ENCODE results near the gene NEDD4. TPM values are rescaled to one million over a fixed set of nuclear protein-coding genes. Genes with fewer than 3 reads are reported as not detected.
"Not testable (repeated sequence)": the region's sequence is repeated elsewhere in the genome, so short reads cannot be mapped to it uniquely, and the experiment has no call there.

The NEDD4 gene
- total and polyA plus RNA-seq, 9 donors = 8.3 to 19.0 (median 10.5) TPM

DNA sequence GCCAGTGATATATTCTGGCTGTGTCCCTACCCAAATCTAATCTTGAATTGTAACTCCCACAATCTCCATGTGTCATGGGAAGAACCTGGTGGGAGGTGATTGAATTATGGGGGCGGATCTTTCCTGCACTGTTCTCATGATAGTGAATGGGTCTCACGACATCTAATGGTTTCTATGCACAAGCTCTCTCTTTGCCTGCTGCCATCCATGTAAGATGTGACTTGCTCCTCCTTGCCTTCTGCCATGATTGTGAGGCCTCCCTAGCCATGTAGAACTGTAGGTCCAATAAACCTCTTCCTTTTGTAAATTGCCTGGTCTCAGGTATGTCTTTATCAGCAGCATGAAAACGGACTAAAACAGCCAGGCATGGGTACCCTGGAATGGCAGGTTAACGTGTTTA lies 150.5 kb downstream of the NEDD4 start:
- H3K27me3 ChIP-seq (ENCODE audit: control insufficient read depth, insufficient read depth, low read length); H3K9me3 ChIP-seq (replicated peaks; ENCODE audit: control insufficient read depth, low read depth, low read length); H3K4me1 ChIP-seq (ENCODE audit: control insufficient read depth, insufficient read depth, low read length); H3K27ac ChIP-seq (ENCODE audit: low read length); H3K4me3 ChIP-seq (ENCODE audit: low read length); DNase-seq: not testable (repeated sequence)
- peaks cover 10% of the 10 kb centered on the region for H3K36me3 ChIP-seq (ENCODE audit: control insufficient read depth, insufficient read depth, low read length)
- WGBS (ENCODE audit: insufficient coverage) = 96% methylated on average over 3 of the region's 4 CpGs

DNA sequence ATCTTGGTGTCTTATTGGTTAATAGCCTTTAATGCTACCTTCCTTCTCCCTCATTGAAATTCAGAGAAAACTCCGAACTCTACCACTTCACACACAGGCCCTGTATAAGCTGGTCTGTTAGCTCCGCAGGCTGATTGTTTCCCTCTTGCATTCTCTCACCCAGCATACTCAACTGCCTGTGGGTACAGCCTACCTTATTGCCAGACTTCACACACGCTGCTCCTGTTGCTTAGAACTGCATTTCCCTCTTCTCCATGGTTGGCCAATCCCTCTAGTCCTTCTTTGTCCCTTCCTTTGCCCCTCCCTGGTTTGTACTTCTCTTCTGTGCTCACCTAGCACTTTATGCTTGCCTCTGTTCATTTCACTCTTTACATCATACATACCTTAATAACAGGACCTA lies 157.5 kb downstream of the NEDD4 start:
- no peak for DNase-seq
- H3K4me1 ChIP-seq (ENCODE audit: control insufficient read depth, insufficient read depth, low read length) = no peaks in the 10 kb centered on the region
- no peak overlapping the region for H3K27ac ChIP-seq (ENCODE audit: low read length)
- H3K4me3 ChIP-seq (ENCODE audit: low read length) = no peak overlapping the region
- 93% methylated on average over 3 of the region's 3 CpGs for WGBS (ENCODE audit: insufficient coverage)
- H3K36me3 ChIP-seq (ENCODE audit: control insufficient read depth, insufficient read depth, low read length) = peaks cover 10% of the 10 kb centered on the region
- H3K27me3 ChIP-seq (ENCODE audit: control insufficient read depth, insufficient read depth, low read length) = no peaks in the 10 kb centered on the region
- H3K9me3 ChIP-seq (replicated peaks; ENCODE audit: control insufficient read depth, low read depth, low read length) = no peaks in the 10 kb centered on the region

DNA sequence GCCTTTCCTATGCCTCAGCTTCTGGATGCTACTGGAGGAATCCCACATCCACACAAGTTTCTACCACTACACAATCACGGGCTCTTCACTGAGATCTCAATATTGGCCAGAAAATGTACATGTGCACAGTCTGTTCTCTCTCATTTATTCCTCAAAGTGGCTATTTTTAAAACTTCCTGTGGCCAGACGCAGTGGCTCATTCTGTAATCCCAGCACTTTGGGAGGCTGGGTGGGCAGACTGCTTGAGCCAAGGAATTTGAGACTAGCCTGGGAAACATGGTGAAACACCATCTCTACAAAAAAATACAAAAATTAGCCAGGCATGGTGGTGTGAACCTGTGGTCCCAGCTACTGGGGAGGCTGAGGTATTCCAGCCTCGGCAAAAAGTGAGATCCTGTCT lies 159.1 kb downstream of the NEDD4 start:
- 83% methylated on average over 1 of the region's 3 CpGs for WGBS (ENCODE audit: insufficient coverage)
- DNase-seq = no peak
- Histone ChIP-seq H3K4me3 (ENCODE audit: low read length) (no peak overlapping the region), H3K36me3 (ENCODE audit: control insufficient read depth, insufficient read depth, low read length) (peaks cover 13% of the 10 kb centered on the region), H3K27me3 (ENCODE audit: control insufficient read depth, insufficient read depth, low read length) (no peaks in the 10 kb centered on the region), H3K9me3 (replicated peaks; ENCODE audit: control insufficient read depth, low read depth, low read length) (no peaks in the 10 kb centered on the region), H3K27ac (ENCODE audit: low read length) (no peak overlapping the region), H3K4me1 (ENCODE audit: control insufficient read depth, insufficient read depth, low read length) (no peaks in the 10 kb centered on the region)

DNA sequence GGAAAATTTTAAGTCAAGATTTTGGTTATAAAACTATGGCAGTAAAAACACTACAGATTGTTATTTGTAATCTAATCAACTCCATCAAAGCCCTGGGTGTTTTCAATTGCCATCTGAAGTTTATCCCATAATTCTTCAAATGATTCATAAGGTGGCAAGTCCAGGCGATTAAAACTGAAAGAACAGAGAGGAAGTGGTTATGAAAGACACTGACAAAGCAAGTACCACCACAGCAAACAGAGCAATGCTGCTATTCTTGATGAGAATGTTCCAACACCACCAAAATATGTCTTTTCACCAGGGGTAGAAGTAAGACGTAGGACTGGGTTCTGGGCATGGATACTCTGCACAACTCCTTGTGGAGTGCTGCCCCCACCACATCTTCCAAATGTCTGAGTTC lies 163.6 kb downstream of the NEDD4 start:
- Histone ChIP-seq H3K36me3 (ENCODE audit: control insufficient read depth, insufficient read depth, low read length) (peaks cover 10% of the 10 kb centered on the region), H3K4me3 (ENCODE audit: low read length) (no peak overlapping the region), H3K4me1 (ENCODE audit: control insufficient read depth, insufficient read depth, low read length) (no peaks in the 10 kb centered on the region), H3K27me3 (ENCODE audit: control insufficient read depth, insufficient read depth, low read length) (no peaks in the 10 kb centered on the region), H3K9me3 (replicated peaks; ENCODE audit: control insufficient read depth, low read depth, low read length) (no peaks in the 10 kb centered on the region), H3K27ac (ENCODE audit: low read length) (no peak overlapping the region)
- no CpG with 5 or more reads among the region's 2 CpGs for WGBS (ENCODE audit: insufficient coverage)
- DNase-seq = no peak

DNA sequence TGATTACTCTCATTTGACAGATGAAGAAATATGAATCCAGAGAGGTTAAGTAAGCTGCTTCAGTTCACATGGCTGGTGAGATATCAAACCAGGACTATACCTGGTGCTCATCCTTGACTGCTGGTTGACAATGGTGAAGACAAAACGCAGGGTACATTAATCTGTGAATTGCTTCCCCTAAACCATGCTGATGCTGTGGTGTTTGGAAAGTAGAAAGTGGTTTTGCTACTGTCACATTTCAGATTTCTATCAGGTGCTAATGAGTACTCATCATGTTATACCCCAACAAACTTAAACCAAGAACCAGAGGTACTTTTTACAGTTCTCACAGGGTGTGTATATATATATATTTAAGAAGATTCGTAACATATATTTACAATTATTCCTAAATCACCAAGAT lies 165.5 kb downstream of the NEDD4 start:
- no peak overlapping the region for H3K27ac ChIP-seq (ENCODE audit: low read length)
- H3K4me3 ChIP-seq (ENCODE audit: low read length) = no peak overlapping the region
- DNase-seq = no peak
- no CpG with 5 or more reads among the region's 2 CpGs for WGBS (ENCODE audit: insufficient coverage)
- H3K27me3 ChIP-seq (ENCODE audit: control insufficient read depth, insufficient read depth, low read length) = no peaks in the 10 kb centered on the region
- H3K36me3 ChIP-seq (ENCODE audit: control insufficient read depth, insufficient read depth, low read length) = peaks cover 7% of the 10 kb centered on the region
- no peaks in the 10 kb centered on the region for H3K4me1 ChIP-seq (ENCODE audit: control insufficient read depth, insufficient read depth, low read length)
- H3K9me3 ChIP-seq (replicated peaks; ENCODE audit: control insufficient read depth, low read depth, low read length) = no peaks in the 10 kb centered on the region

DNA sequence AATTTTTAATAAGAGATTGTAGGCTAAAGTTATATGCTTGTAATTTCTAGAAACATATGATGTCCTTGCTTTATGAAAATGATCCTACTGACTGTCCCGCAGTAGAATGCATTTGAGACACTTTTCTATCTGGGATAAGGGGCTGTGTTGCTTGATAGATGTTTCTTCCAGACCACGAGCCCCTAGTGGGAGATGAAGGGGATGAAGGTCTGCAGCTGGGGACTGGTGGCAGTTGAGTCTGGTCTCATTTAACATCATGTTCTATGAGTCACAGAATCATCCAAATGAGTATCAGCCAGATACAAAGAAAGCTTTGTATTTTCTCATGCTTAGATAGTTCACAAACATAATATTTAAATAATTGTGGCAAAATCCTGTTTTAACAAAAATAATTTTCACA lies 166.2 kb downstream of the NEDD4 start:
- Histone ChIP-seq H3K9me3 (replicated peaks; ENCODE audit: control insufficient read depth, low read depth, low read length) (no peaks in the 10 kb centered on the region), H3K27me3 (ENCODE audit: control insufficient read depth, insufficient read depth, low read length) (no peaks in the 10 kb centered on the region), H3K4me3 (ENCODE audit: low read length) (no peak overlapping the region), H3K4me1 (ENCODE audit: control insufficient read depth, insufficient read depth, low read length) (no peaks in the 10 kb centered on the region), H3K27ac (ENCODE audit: low read length) (no peak overlapping the region), H3K36me3 (ENCODE audit: control insufficient read depth, insufficient read depth, low read length) (peaks cover 5% of the 10 kb centered on the region)
- no peak for DNase-seq
- 60% methylated on average over 1 of the region's 2 CpGs for WGBS (ENCODE audit: insufficient coverage)

DNA sequence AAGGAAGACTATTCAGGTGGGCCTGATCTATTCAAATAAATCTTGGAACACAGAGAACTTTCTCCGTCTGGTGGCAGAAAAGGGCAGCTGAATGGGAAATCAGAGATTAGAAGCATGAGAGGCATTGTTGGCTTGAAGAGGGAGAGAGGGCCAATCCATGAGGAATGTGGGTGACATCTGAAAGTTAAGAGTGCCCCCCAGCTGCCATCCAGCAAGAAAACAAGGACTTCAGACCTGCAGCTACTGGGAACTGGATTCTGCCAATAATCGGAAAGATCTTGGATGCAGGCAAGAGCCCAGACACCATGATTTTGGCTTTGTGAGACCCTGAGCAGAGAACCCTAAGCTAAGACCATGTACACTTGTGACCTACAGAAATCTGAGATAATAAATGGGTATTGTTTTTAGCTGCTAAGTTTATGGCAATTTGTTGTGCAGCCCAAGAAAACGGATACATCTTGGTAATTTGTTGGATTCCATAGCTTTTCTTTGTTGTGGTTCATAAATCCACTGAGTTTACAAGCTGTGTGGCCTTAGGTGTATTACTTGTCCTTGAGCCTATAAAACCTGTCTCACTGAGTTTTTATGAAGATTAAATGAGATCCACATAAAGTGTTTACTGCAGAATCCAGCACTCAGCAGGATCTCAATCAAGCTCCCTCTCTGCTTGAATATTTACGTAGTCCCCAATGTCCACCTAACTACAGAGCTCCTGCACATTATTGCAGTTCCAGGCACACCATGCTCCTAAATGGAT lies 168.4 kb downstream of the NEDD4 start:
- Histone ChIP-seq H3K4me3 (ENCODE audit: low read length) (no peak overlapping the region), H3K9me3 (replicated peaks; ENCODE audit: control insufficient read depth, low read depth, low read length) (no peaks in the 10 kb centered on the region), H3K27me3 (ENCODE audit: control insufficient read depth, insufficient read depth, low read length) (no peaks in the 10 kb centered on the region), H3K4me1 (ENCODE audit: control insufficient read depth, insufficient read depth, low read length) (no peaks in the 10 kb centered on the region), H3K36me3 (ENCODE audit: control insufficient read depth, insufficient read depth, low read length) (peaks cover 2% of the 10 kb centered on the region), H3K27ac (ENCODE audit: low read length) (no peak overlapping the region)
- peak; percentile 12 for DNase-seq
- 72% methylated on average over 4 of the region's 4 CpGs for WGBS (ENCODE audit: insufficient coverage)

DNA sequence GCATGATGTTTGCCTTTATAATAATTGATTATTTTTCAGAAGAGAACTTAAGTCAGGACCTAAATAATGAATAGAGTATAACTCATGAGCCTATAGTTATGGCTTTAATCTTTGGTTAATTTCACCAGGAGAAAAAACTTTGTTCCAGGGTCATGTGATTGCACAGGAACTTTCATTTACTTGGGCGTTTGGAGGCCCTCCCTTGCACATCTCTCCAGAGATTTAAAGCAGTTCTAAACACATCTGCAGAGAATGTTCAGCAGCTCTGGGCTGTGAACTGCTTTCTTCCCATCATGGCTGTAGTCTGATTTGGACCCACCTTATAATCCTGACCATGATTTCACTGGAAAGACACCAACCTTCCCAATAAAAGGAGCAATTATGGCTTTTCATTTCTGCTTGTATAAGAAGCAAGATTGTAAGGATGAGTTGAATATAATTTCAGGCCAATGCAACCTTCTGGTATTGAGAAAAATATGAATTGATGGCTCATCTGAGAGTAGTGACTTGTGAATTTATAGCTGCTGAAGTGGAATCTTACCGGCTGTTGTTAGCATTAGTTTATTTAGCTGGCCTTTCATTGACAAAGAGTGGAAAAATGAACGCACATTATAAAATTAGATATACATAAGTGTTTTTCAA lies 169.6 kb downstream of the NEDD4 start:
- DNase-seq = peak; percentile 82
- Histone ChIP-seq H3K9me3 (replicated peaks; ENCODE audit: control insufficient read depth, low read depth, low read length) (no peaks in the 10 kb centered on the region), H3K27ac (ENCODE audit: low read length) (peak overlapping the region; percentile 13), H3K4me3 (ENCODE audit: low read length) (no peak overlapping the region), H3K4me1 (ENCODE audit: control insufficient read depth, insufficient read depth, low read length) (no peaks in the 10 kb centered on the region), H3K36me3 (ENCODE audit: control insufficient read depth, insufficient read depth, low read length) (no peaks in the 10 kb centered on the region), H3K27me3 (ENCODE audit: control insufficient read depth, insufficient read depth, low read length) (no peaks in the 10 kb centered on the region)
- WGBS (ENCODE audit: insufficient coverage) = 9% methylated on average over 1 of the region's 3 CpGs

DNA sequence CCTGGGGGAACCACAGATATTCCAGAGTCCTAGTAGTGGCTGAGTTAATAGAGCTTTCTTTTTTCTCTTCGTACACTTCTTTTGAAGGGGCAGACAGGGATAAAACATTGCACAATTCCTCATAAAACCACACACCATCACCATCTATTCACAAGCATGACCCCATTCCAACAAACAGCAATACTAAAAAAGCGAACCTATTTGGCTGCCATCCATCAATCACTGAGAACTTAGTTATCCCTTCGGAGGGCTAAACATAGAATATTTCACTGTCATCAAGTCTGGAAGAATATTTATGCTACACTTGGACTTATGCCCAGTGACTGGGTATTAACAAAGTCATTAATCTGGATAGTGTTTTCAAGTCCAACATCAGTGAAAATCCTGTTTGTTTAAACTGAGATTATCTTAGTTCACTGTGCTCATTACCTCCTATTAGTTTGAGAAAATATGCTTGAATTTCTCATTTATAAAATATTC lies 170.2 kb downstream of the NEDD4 start:
- no peaks in the 10 kb centered on the region for H3K9me3 ChIP-seq (replicated peaks; ENCODE audit: control insufficient read depth, low read depth, low read length)
- no peak overlapping the region for H3K27ac ChIP-seq (ENCODE audit: low read length)
- no peaks in the 10 kb centered on the region for H3K4me1 ChIP-seq (ENCODE audit: control insufficient read depth, insufficient read depth, low read length)
- no peaks in the 10 kb centered on the region for H3K27me3 ChIP-seq (ENCODE audit: control insufficient read depth, insufficient read depth, low read length)
- no CpG with 5 or more reads among the region's 3 CpGs for WGBS (ENCODE audit: insufficient coverage)
- H3K36me3 ChIP-seq (ENCODE audit: control insufficient read depth, insufficient read depth, low read length) = no peaks in the 10 kb centered on the region
- peak; percentile 71 for DNase-seq
- H3K4me3 ChIP-seq (ENCODE audit: low read length) = no peak overlapping the region

DNA sequence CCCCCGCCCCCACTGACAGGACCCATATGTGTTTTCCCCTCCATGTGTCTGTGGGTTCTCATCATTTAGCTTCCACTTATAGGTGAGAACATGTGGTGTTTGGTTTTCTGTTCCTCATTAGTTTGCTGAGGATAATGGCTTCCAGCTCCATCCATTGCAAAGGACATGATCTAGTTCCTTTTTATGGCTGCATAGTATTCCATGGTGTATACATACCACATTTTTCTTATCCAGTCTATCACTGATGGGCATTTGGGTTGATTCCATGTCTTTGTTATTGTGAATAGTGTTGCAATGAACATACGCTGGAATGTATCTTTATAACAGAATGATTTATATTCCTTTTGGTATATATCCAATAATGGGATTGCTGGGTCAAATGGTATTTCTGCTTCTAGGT lies 171.7 kb downstream of the NEDD4 start:
- no CpG with 5 or more reads among the region's 2 CpGs for WGBS (ENCODE audit: insufficient coverage)
- not testable (repeated sequence) for H3K27me3 ChIP-seq (ENCODE audit: control insufficient read depth, insufficient read depth, low read length); DNase-seq; H3K4me3 ChIP-seq (ENCODE audit: low read length); H3K36me3 ChIP-seq (ENCODE audit: control insufficient read depth, insufficient read depth, low read length); H3K4me1 ChIP-seq (ENCODE audit: control insufficient read depth, insufficient read depth, low read length); H3K27ac ChIP-seq (ENCODE audit: low read length); H3K9me3 ChIP-seq (replicated peaks; ENCODE audit: control insufficient read depth, low read depth, low read length)

Data from muscle of leg (tissue), 11 donors.